HG03159 (cell line): ENCODE results near the gene STAMBPL1.
"Not testable (repeated sequence)": the region's sequence is repeated elsewhere in the genome, so short reads cannot be mapped to it uniquely, and the experiment has no call there.

Source experiments
- ATAC-seq: cut with Tn5 transposase; IDR thresholded peaks from one replicate; pipeline ENCODE4 v1.9.1; 2021; ENCODE audit warnings: mild to moderate bottlenecking, moderate library complexity; ENCODE audit not compliant: unreplicated experiment

STAMBPL1 gene

GRCh38 chr10:88879534-88880281 lies at the start of gene STAMBPL1:
Gene STAMBPL1 (plus strand): TSS chr10:88880245. CDS start chr10:88901709, 21,464 bp downstream.
- peak; percentile 51 for ATAC-seq

DNA sequence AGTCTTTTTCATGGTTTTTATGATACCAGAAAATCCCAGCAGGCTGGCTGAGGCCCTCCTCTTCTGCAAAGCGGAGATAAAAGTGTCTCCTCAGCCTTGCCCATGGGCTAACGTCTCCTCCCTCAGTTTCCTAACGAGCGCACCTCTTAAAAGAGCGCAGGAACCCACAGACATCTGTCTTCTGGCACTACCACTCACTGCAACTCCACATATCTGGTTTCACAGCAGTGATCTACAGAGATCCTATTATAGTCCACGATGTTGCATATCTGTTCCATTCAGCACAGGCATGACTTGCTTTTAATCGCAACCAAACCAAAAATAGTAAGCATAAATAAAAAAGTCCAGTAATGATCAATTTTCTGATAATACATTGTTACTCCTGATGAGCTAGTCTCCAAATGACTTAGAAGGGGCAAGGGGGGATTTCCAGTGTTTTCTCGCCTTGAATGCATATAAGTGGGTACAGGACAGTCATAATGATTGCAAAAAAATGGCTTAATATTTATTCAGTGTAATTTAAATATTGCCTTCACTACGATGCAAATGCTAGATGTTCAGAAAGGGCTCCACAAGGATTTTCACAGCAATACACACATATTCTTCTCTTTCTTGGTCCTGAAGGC lies 49.3 kb upstream of the STAMBPL1 start:
- no peak for ATAC-seq

GRCh38 chr10:88831709-88832108 lies 48.3 kb upstream of the STAMBPL1 start:
- no peak for ATAC-seq

GRCh38 chr10:88832376-88832775 lies 47.7 kb upstream of the STAMBPL1 start:
- ATAC-seq: no peak

GRCh38 chr10:88833156-88833555 lies 46.9 kb upstream of the STAMBPL1 start:
- ATAC-seq: no peak

DNA sequence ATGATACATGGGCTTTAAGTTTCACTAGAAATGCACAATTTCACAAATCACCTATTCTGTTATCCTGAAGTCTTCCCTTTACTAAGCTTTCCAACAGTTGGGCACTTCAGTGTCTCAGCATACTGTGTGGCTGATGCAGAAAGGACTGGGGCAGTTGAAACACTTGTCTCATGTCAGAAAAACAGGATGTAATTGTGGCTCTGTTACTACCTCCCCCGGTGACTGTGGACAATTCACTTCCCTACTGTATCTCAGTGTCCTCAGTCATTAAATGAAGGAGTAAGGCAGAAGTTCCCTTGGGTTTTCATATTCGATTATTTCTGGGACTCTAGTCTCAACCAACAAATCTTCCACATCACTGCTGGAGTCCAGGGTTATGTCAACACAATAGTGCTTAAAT lies 46.3 kb upstream of the STAMBPL1 start:
- ATAC-seq: no peak

- ATAC-seq: peak; percentile 80
Observed at GRCh38 chr10:88835096-88835909, 44.7 kb upstream of the STAMBPL1 start.

GRCh38 chr10:88835910-88836221 lies 44.2 kb upstream of the STAMBPL1 start:
- ATAC-seq: no peak

- ATAC-seq: not testable (repeated sequence)
Observed at GRCh38 chr10:88837632-88838031, 42.4 kb upstream of the STAMBPL1 start.

- ATAC-seq: no peak
Observed at GRCh38 chr10:88838766-88839350, 41.2 kb upstream of the STAMBPL1 start.

- no peak for ATAC-seq
Observed at GRCh38 chr10:88840104-88840503, 39.9 kb upstream of the STAMBPL1 start.

DNA sequence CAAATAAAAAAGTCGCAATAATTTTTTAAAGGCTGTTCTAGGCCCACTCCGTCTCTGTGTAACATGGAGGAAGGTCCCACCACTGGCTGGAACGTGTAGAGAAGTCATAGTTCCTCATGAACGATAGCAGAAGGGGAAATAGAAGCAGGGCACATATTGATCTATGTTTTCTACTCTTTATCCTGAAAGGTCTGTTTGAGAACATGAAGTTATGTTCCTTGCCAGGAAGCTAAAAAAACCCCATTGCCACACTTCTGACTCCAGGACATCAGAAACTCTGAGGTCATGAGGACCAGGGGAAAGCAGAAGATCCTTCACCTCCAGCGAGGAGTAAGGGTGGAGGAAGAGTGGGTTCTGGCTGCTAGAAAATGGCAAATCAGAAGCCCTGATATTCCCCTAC lies 39.2 kb upstream of the STAMBPL1 start:
- no peak for ATAC-seq

- no peak for ATAC-seq
Observed at GRCh38 chr10:88841316-88842111, 38.5 kb upstream of the STAMBPL1 start.

DNA sequence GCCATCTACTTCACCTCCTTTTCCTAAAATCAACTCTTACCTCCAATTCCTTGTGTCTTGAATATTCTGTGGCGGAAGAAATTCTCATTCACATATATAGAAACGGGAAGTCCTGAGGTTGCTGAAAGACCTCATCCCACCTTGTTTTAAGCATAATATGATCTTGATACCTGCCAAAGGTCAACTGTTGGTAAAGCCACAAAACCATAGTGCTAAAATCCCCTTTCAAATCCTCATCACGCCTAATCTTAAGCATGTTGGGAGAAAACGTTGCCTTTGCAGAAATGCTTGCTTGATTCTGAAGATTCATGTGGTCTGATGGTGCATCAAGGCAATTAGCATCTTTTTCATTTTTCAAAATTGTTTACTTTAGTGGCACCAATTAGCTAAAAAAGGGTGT lies 36.9 kb upstream of the STAMBPL1 start:
- ATAC-seq: no peak

DNA sequence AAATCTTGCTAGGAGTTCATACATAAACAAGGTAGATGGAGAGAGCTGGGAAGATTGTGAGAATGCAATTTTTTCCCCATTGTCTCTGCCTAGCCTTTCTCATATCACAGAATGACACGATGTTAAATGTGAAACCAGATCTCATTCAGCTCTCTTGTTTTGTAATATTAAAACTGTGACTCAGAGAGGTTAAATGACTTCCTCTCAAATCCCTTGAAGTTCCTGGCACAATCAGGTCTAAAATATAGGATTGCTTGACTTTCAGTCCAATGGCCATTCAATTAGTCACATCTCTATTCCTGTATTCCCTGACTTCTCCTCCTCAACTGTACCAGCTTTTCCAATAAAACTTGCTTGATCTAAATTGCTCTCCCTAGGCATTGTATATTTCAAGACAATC lies 31.5 kb upstream of the STAMBPL1 start:
- no peak for ATAC-seq

DNA sequence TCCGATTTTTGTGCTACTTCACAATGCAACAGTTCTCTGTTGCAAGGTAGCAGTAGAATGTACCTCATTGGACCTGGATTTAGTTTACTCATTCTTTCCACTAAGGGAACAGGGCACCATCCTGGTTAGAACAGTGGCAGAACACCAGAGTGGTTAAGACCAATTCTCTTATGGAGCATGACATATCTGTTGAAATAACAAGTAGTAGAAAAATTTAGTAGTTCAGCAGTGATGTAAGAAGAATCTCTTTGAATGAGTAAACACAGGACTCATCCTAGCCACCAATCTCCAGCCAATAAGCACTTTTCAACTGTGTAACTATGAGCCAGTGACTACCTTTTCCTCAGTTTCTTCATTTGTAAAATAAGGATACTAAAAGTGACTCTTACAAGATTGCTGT lies 30.8 kb upstream of the STAMBPL1 start:
- ATAC-seq: no peak

- no peak for ATAC-seq
Observed at GRCh38 chr10:88850712-88851111, 29.3 kb upstream of the STAMBPL1 start.

DNA sequence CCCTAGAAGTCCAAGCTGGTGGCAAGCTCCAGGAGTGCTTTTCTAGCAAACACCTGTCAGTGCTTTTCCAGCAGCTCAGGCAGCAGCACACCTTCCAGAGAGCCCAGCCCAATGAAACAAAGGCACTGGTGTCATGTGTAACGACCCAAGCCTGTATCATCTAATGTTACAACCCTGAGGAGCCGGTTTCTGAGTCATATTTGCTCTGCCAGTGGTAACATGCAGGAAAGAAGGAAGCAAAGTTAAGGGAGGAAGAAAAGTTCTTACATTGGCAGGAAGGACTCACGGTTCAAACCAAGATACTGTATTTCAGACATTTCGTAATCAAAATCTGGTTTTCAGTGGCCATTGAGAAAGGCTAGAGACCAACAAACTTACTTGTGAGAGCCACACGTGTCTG lies 28.3 kb upstream of the STAMBPL1 start, which contains the start of gene ANKRD22:
Gene ANKRD22, minus strand, starts transcription at position 139 of the 400 bp plus-strand sequence. CDS start 237 bp downstream, outside the sequence.
- ATAC-seq: no peak

- ATAC-seq: no peak
Observed at GRCh38 chr10:88852327-88852726, 27.7 kb upstream of the STAMBPL1 start.

DNA sequence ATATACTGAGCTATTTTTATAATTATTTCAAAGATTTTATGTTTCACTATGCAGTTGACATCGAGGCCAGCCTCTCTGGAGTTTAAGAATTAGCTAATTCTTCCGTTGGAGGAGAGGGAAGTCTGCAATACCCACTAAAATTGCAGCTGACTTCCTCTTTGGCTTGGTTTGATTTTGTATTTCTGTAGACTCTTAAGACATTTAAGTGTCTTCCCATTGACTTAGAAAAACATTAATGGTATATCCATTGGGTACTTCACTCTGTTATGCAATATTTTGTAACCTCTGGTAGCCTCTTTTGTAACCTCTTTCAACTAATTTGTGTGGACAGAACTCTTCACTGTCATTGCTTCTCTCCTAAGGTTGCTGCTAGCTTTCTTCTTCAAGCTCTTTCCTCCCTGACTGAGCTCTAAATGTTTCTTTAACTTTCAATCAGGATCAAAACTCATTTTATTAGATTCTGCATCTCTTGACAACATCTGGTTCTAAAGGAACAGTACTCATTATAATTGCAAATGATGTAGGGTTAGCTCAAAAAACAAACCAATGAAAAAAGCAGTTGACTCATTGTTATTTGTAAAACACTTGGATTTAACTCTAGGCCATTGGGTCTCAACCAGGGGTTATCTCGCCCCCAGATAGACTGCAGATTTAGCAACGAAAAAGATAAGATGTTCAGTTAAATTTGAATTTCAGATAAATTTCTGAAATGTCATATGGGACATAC lies 26.7 kb upstream of the STAMBPL1 start:
- no peak for ATAC-seq
